Omental fat pad (tissue), 4 donors: Measurements from ENCODE around the gene DCTN4. TPM values are rescaled to one million over a fixed set of nuclear protein-coding genes. Genes with fewer than 3 reads are reported as not detected.

ENCODE experiments used
- ATAC-seq: fragments of 150-250 bp; one replicate; pipeline ENCODE4 v1.9.1; 2016; ENCODE audit warnings: mild to moderate bottlenecking, moderate library complexity; ENCODE audit not compliant: low FRiP score
- DNase-seq: peaks from one replicate; pipeline ENCODE4 v3.0.0-alpha.2; 2019; ENCODE audit warnings: low spot score
- CTCF ChIP-seq, 3 donors: fragments of 450-650 bp; IDR thresholded peaks; one replicate each; pipeline ENCODE4 v1.5.1; 2016 to 2017; ENCODE audit warnings: antibody characterized with exemption in 3 of 3, mild to moderate bottlenecking in 3 of 3, moderate library complexity in 2 of 3
- total RNA-seq, 4 donors: library from RNA; depleted of rRNA; stranded (reverse); fragments of >200 nt; gene quantifications; one replicate each; pipeline ENCODE4 v1.1.0, GENCODE V29; 2016

Gene DCTN4
- total RNA-seq, 4 donors from 2014 or later = 52.2 to 84.9 (median 67.0) TPM

- ATAC-seq (no peak), DNase-seq (no peak)
- no peak for TF ChIP-seq CTCF (IDR thresholded peaks at IDR 0.05)
Measured at GRCh38 chr5:150689120-150689519, 69.7 kb downstream of the DCTN4 start.

- DNase-seq = no peak
- TF ChIP-seq CTCF (IDR thresholded peaks at IDR 0.05) = no peak
- ATAC-seq = no peak
Measured at GRCh38 chr5:150676578-150676977, 82.2 kb downstream of the DCTN4 start.

GRCh38 chr5:150675069-150675468 lies 83.7 kb downstream of the DCTN4 start:
- no peak for ATAC-seq
- TF ChIP-seq CTCF (IDR thresholded peaks at IDR 0.05) = no peak

GRCh38 chr5:150674341-150674821 lies 84.4 kb downstream of the DCTN4 start:
- no peak for TF ChIP-seq CTCF (IDR thresholded peaks at IDR 0.05)
- DNase-seq = no peak
- no peak for ATAC-seq

More at GRCh38 chr5:150675069-150675468, 83.7 kb downstream of the DCTN4 start:
- DNase-seq = no peak

GRCh38 chr5:150672884-150673275 lies 85.9 kb downstream of the DCTN4 start:
- DNase-seq = no peak
- TF ChIP-seq CTCF (IDR thresholded peaks at IDR 0.05) = no peak
- no peak for ATAC-seq

GRCh38 chr5:150672237-150672883 lies 86.5 kb downstream of the DCTN4 start:
- ATAC-seq = peak; percentile 53
- TF ChIP-seq CTCF (IDR thresholded peaks at IDR 0.05) = no peak
- no peak for DNase-seq
